RWPE2 (cell line): ENCODE measurements around the gene ONECUT2.

Source experiments
- ATAC-seq: fragments of 200-7000 bp; cut with Tn5 transposase; 3 replicates; pipeline ENCODE4 v1.9.1; 2021; ENCODE audit warnings: low read depth
- DNase-seq: peaks from one replicate; pipeline ENCODE4 v3.0.0-alpha.2; 2020; ENCODE audit warnings: low spot score
- H3K27ac ChIP-seq: fragments of 450-650 bp; 2 replicates; pipeline ENCODE4 v1.5.1; 2017; ENCODE audit warnings: mild to moderate bottlenecking; ENCODE audit not compliant: poor library complexity, severe bottlenecking
- H3K27me3 ChIP-seq: fragments of 250-450 bp; sonication (Bioruptor Pico); 2 replicates; pipeline ENCODE4 v1.5.1; 2021; ENCODE audit warnings: mild to moderate bottlenecking, moderate library complexity; ENCODE audit not compliant: insufficient read depth, poor library complexity, severe bottlenecking
- H3K36me3 ChIP-seq: fragments of 250-450 bp; sonication (Bioruptor Pico); 2 replicates; pipeline ENCODE4 v1.5.1; 2020; ENCODE audit warnings: low read depth, mild to moderate bottlenecking, moderate library complexity
- H3K4me1 ChIP-seq: fragments of 250-450 bp; sonication (Bioruptor Pico); 2 replicates; pipeline ENCODE4 v1.5.1; 2021; ENCODE audit warnings: mild to moderate bottlenecking, moderate library complexity; ENCODE audit not compliant: insufficient read depth, poor library complexity, severe bottlenecking
- H3K4me3 ChIP-seq: fragments of 250-450 bp; sonication (Bioruptor Pico); 2 replicates; pipeline ENCODE4 v1.5.1; 2021; ENCODE audit warnings: mild to moderate bottlenecking, moderate library complexity; ENCODE audit not compliant: severe bottlenecking
- H3K9me3 ChIP-seq: fragments of 250-450 bp; sonication (Bioruptor Pico); 2 replicates; pipeline ENCODE4 v1.5.1; 2021; ENCODE audit warnings: mild to moderate bottlenecking, moderate library complexity; ENCODE audit not compliant: severe bottlenecking
- TF ChIP-seq, protein P1 (sequence below): fragments of 450-650 bp; IDR thresholded peaks from one replicate; pipeline ENCODE4 v1.5.1; 2017; ENCODE audit warnings: mild to moderate bottlenecking, moderate library complexity; ENCODE audit not compliant: poor library complexity, severe bottlenecking

Gene ONECUT2

DNA sequence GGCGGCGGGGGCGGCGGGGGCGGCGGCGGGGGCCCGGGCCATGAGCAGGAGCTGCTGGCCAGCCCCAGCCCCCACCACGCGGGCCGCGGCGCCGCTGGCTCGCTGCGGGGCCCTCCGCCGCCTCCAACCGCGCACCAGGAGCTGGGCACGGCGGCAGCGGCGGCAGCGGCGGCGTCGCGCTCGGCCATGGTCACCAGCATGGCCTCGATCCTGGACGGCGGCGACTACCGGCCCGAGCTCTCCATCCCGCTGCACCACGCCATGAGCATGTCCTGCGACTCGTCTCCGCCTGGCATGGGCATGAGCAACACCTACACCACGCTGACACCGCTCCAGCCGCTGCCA lies 644 bp downstream of the ONECUT2 start:
- no peaks in the 10 kb centered on the region for H3K4me1 ChIP-seq
- no peak overlapping the region for H3K27ac ChIP-seq
- TF ChIP-seq, protein P1, sequence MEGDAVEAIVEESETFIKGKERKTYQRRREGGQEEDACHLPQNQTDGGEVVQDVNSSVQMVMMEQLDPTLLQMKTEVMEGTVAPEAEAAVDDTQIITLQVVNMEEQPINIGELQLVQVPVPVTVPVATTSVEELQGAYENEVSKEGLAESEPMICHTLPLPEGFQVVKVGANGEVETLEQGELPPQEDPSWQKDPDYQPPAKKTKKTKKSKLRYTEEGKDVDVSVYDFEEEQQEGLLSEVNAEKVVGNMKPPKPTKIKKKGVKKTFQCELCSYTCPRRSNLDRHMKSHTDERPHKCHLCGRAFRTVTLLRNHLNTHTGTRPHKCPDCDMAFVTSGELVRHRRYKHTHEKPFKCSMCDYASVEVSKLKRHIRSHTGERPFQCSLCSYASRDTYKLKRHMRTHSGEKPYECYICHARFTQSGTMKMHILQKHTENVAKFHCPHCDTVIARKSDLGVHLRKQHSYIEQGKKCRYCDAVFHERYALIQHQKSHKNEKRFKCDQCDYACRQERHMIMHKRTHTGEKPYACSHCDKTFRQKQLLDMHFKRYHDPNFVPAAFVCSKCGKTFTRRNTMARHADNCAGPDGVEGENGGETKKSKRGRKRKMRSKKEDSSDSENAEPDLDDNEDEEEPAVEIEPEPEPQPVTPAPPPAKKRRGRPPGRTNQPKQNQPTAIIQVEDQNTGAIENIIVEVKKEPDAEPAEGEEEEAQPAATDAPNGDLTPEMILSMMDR, result no peak
- H3K9me3 ChIP-seq, result no peaks in the 10 kb centered on the region
- no peaks in the 10 kb centered on the region for H3K36me3 ChIP-seq
- H3K27me3 ChIP-seq, result peaks cover 92% of the 10 kb centered on the region
- DNase-seq (no peak), ATAC-seq (no peak)
- H3K4me3 ChIP-seq, result no peak overlapping the region

DNA sequence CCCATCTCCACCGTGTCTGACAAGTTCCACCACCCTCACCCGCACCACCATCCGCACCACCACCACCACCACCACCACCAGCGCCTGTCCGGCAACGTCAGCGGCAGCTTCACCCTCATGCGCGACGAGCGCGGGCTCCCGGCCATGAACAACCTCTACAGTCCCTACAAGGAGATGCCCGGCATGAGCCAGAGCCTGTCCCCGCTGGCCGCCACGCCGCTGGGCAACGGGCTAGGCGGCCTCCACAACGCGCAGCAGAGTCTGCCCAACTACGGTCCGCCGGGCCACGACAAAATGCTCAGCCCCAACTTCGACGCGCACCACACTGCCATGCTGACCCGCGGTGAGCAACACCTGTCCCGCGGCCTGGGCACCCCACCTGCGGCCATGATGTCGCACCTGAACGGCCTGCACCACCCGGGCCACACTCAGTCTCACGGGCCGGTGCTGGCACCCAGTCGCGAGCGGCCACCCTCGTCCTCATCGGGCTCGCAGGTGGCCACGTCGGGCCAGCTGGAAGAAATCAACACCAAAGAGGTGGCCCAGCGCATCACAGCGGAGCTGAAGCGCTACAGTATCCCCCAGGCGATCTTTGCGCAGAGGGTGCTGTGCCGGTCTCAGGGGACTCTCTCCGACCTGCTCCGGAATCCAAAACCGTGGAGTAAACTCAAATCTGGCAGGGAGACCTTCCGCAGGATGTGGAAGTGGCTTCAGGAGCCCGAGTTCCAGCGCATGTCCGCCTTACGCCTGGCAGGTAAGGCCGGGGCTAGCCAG lies 1.2 kb downstream of the ONECUT2 start:
- Histone ChIP-seq H3K27me3 (peaks cover 92% of the 10 kb centered on the region), H3K9me3 (no peaks in the 10 kb centered on the region), H3K4me3 (no peak overlapping the region), H3K4me1 (no peaks in the 10 kb centered on the region), H3K36me3 (no peaks in the 10 kb centered on the region), H3K27ac (no peak overlapping the region)
- DNase-seq, result no peak
- ATAC-seq, result no peak
- TF ChIP-seq, protein P1, result no peak

- ATAC-seq, result no peak
- H3K27me3 ChIP-seq, result peaks cover 92% of the 10 kb centered on the region
- no peak overlapping the region for H3K27ac ChIP-seq
- H3K4me1 ChIP-seq, result no peaks in the 10 kb centered on the region
- DNase-seq, result no peak
- H3K36me3 ChIP-seq, result no peaks in the 10 kb centered on the region
- H3K4me3 ChIP-seq, result no peak overlapping the region
- TF ChIP-seq, protein P1, result no peak
- H3K9me3 ChIP-seq, result no peaks in the 10 kb centered on the region
Measured at GRCh38 chr18:57436965-57437333, 1.8 kb downstream of the ONECUT2 start.

DNA sequence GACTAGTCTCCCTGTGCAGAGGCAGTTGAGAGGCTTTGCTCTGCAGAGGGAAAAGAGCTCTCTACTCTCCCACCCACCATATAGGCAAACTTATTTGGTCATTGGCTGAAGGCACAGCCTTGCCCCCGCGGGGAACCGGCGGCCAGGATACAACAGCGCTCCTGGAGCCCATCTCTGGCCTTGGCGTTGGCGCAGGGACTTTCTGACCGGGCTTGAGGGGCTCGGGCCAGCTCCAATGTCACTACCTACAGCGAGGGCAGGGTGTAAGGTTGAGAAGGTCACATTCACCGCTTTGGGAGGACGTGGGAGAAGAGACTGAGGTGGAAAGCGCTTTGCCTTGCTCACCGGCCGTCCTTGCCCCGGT lies 2.2 kb downstream of the ONECUT2 start:
- Histone ChIP-seq H3K36me3 (no peaks in the 10 kb centered on the region), H3K4me1 (no peaks in the 10 kb centered on the region), H3K27me3 (peaks cover 90% of the 10 kb centered on the region), H3K4me3 (no peak overlapping the region), H3K9me3 (no peaks in the 10 kb centered on the region), H3K27ac (no peak overlapping the region)
- ATAC-seq (no peak), DNase-seq (no peak)
- TF ChIP-seq, protein P1, result no peak
